Endothelial cell of umbilical vein (primary cell): ENCODE measurements around the gene SIGMAR1. TPM values are rescaled to one million over a fixed set of nuclear protein-coding genes. Genes with fewer than 3 reads are reported as not detected.

Source experiments
- BruUV-seq: library from RNA; stranded (reverse); fragments of 400-500 nt; replicated peaks from 2 replicates; lab custom pipeline; 2021; lab: Mats Ljungman, UMichigan
- CTCF ChIA-PET: fragments of 300-600, 350-600 bp; sonication (Branson Sonifier 250); formaldehyde crosslinking; loops from one replicate; lab custom pipeline; 2021; ENCODE audit warnings: antibody characterized with exemption, inconsistent platforms; lab: Charles Lee
- POLR2A ChIA-PET: fragments of 300-600, 350-600 bp; sonication (Branson Sonifier 250); formaldehyde crosslinking; loops from one replicate; lab custom pipeline; 2021; ENCODE audit warnings: antibody characterized with exemption, inconsistent platforms; lab: Charles Lee
- DNase-seq: peaks from one replicate; pipeline ENCODE4 v3.0.0-alpha.2; 2011; ENCODE audit warnings: low read depth, low spot score
- FAIRE-seq: peaks from 2 replicates; lab custom pipeline; 2011; peaks lifted over from hg19 to GRCh38; lab: Jason Lieb, UNC
- H2AFZ ChIP-seq: 2 replicates; pipeline ENCODE4 v1.6.0; 2012; ENCODE audit warnings: low read depth, low read length, control low read depth, inconsistent platforms
- H3K27ac ChIP-seq: 2 replicates; pipeline ENCODE4 v1.5.1; 2011; ENCODE audit warnings: low read depth, mild to moderate bottlenecking, control low read depth, low read length, moderate library complexity; ENCODE audit not compliant: insufficient read depth
- H3K27me3 ChIP-seq, 2 experiments: 2 replicates each; pipeline versions ENCODE4 v1.6.0 to v1.6.1; 2011; ENCODE audit warnings: low read length in 2 of 2, mixed read lengths in 1 of 2; ENCODE audit not compliant: control insufficient read depth in 2 of 2, insufficient read depth in 2 of 2
- H3K36me3 ChIP-seq, 2 experiments: 2 replicates in 1 of 2; 3 replicates in 1 of 2; pipeline ENCODE4 v1.5.1; 2011; ENCODE audit warnings: low read length in 2 of 2, mild to moderate bottlenecking in 1 of 2, moderate library complexity in 1 of 2; ENCODE audit not compliant: control insufficient read depth in 2 of 2, insufficient read depth in 2 of 2; ENCODE audit errors: extremely low read depth in 1 of 2
- H3K4me1 ChIP-seq: 3 replicates; pipeline ENCODE4 v1.5.1; 2011; ENCODE audit warnings: mild to moderate bottlenecking, low read length; ENCODE audit not compliant: control insufficient read depth, insufficient read depth; ENCODE audit errors: extremely low read depth
- H3K4me2 ChIP-seq: 2 replicates; pipeline ENCODE4 v1.6.1; 2011; ENCODE audit warnings: low read length, control low read depth, mixed read lengths; ENCODE audit not compliant: insufficient read depth
- H3K4me3 ChIP-seq, 3 experiments: fragments of 200-600 bp in 1 of 3; sonication (generic), shearing (Covaris generic) in 1 of 3; replicated peaks in 1 of 3; 2 replicates each; pipeline ENCODE4 v1.5.1; 2011 to 2016; ENCODE audit warnings: control low read depth in 3 of 3, low read length in 3 of 3, mild to moderate bottlenecking in 2 of 3, inconsistent platforms in 1 of 3, low read depth in 1 of 3, moderate library complexity in 1 of 3; ENCODE audit not compliant: insufficient read depth in 1 of 3
- H3K79me2 ChIP-seq: 2 replicates; pipeline ENCODE4 v1.6.0; 2012; ENCODE audit warnings: low read length, inconsistent platforms; ENCODE audit not compliant: control insufficient read depth, insufficient read depth
- H3K9ac ChIP-seq: replicated peaks from 2 replicates; pipeline ENCODE3; 2011; ENCODE audit warnings: low read length, control low read depth; ENCODE audit not compliant: insufficient read depth; ENCODE audit errors: extremely low read depth
- H3K9me1 ChIP-seq: replicated peaks from 3 replicates; pipeline ENCODE4 v1.6.0; 2011; ENCODE audit warnings: mild to moderate bottlenecking, low read length; ENCODE audit not compliant: control insufficient read depth, insufficient read depth; ENCODE audit errors: extremely low read depth
- H3K9me3 ChIP-seq: replicated peaks from 2 replicates; pipeline ENCODE4 v1.5.1; 2012; ENCODE audit warnings: low read length, inconsistent platforms; ENCODE audit not compliant: control insufficient read depth, insufficient read depth
- H4K20me1 ChIP-seq: replicated peaks from 2 replicates; pipeline ENCODE3; 2011; ENCODE audit warnings: mild to moderate bottlenecking, low read length; ENCODE audit not compliant: control insufficient read depth, insufficient read depth; ENCODE audit errors: extremely low read depth
- EZH2 ChIP-seq: IDR thresholded peaks from 2 replicates; pipeline ENCODE4 v1.6.1; 2012; ENCODE audit warnings: borderline replicate concordance, low read depth, mild to moderate bottlenecking, moderate library complexity, low read length, inconsistent platforms; ENCODE audit not compliant: severe bottlenecking
- MYC ChIP-seq: IDR thresholded peaks from one replicate; pipeline ENCODE4 v1.6.1; 2011; ENCODE audit warnings: mild to moderate bottlenecking, low read depth, low read length
- POLR2AphosphoS5 ChIP-seq: IDR thresholded peaks from 2 replicates; pipeline ENCODE4 v1.6.1; 2012; ENCODE audit warnings: low read depth, mild to moderate bottlenecking, control low read depth, low read length, moderate library complexity; ENCODE audit not compliant: insufficient read depth
- dilution Hi-C: fragments of 300-500 bp; cut with MboI; formaldehyde crosslinking; loops from one replicate; pipeline ENCODE4 v1.15.0; 2019; ENCODE audit warnings: low sequenced_read_pairs; ENCODE audit not compliant: extremely low pct_ligation_motif_present
- intact Hi-C: fragments of 100-400 bp; cut with micrococcal nuclease; formaldehyde crosslinking; loops from one replicate; pipeline ENCODE4 v1.10.0; 2022
- polyA plus RNA-seq, 4 experiments: library from polyadenylated mRNA; depleted of rRNA in 3 of 4; stranded (reverse) in 3 of 4; unstranded in 1 of 4; fragments of >200 nt; gene quantifications; 2 replicates each; pipeline versions ENCODE4 v1.2.1 to v1.2.3, GENCODE V29; 2011 to 2012; ENCODE audit warnings: missing spikeins in 1 of 4
- total RNA-seq: library from RNA; stranded (reverse); gene quantifications from 2 replicates; pipeline ENCODE4 v1.2.3, GENCODE V29; 2021
- TF ChIP-seq, protein P1 (sequence below), 2 donors: IDR thresholded peaks; 1 replicate in 1 of 2; 2 replicates in 1 of 2; pipeline ENCODE4 v1.5.1; 2011; ENCODE audit warnings: low read length in 2 of 2, mild to moderate bottlenecking in 2 of 2, moderate library complexity in 2 of 2, control low read depth in 1 of 2, inconsistent platforms in 1 of 2, low read depth in 1 of 2; ENCODE audit not compliant: insufficient read depth in 1 of 2; ENCODE audit errors: extremely low read depth in 1 of 2

SIGMAR1 gene
- total and polyA plus RNA-seq, 2 donors (not counting 3 experiments of a cell fraction or from before 2014, with no cell fraction given), result 78.4 to 81.2 TPM

DNA sequence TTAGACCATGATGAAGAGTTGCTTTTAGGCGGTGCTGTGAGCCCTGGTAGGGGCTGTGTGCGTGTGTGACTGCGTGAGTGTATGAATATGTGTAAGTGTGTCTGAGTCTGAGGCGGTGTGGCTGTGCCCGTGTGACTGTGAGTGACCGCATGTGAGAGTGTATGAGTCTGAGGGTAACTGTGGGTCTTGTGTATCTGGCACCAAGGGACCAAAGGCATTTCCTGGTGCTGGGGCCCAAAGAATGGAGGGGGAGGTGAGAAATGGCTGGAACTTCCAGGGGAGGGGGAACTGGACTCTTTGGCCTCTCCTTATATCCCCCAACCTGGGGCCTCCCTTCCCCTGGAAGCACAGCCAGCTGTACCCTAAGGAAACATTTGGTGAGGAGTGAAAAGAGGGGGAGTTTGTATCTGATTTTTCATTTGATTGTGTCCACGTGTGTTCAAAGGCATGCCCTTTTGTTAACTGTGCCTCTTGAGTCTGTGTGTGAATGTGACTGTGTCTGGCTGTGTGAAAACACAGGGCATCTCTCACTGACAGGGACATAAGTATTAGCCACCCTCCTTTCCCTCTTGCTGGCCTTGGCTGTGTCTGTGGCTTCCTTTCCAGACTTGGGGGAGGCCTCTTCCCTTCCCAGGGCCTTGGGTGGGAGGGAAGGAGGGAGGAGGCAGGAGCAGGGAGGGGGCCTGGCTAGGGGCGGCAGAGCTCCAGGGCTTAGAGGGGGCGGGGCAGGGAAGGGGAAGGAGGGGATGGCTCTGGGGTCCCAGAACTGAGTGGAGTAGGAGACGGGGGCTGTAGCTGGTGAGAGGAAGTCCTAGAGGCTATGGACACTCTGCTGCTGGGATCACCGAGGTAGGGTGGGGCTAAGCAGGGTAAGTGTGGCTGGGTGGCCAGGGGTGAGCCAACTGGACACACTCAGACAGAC lies 15.8 kb upstream of the SIGMAR1 start:
- peak overlapping the region; percentile 44 for H3K4me2 ChIP-seq
- H3K4me1 ChIP-seq, result peaks cover 23% of the 10 kb centered on the region
- intact Hi-C loops (no loop called here), dilution Hi-C loops (no loop called here)
- peak overlapping the region; percentile 10 for H2AFZ ChIP-seq
- H3K4me3 ChIP-seq, result no peak overlapping the region
- no peak overlapping the region for H3K27ac ChIP-seq
- POLR2A ChIA-PET, result no interaction called here
- H3K9ac ChIP-seq, result no peak overlapping the region
- H3K9me3 ChIP-seq, result no peaks in the 10 kb centered on the region
- no peaks in the 10 kb centered on the region for H3K79me2 ChIP-seq
- no TSS peak for BruUV-seq
- peak; percentile 61 for FAIRE-seq
- no peaks in the 10 kb centered on the region for H4K20me1 ChIP-seq
- peak; percentile 32 for DNase-seq
- TF ChIP-seq, protein P1, sequence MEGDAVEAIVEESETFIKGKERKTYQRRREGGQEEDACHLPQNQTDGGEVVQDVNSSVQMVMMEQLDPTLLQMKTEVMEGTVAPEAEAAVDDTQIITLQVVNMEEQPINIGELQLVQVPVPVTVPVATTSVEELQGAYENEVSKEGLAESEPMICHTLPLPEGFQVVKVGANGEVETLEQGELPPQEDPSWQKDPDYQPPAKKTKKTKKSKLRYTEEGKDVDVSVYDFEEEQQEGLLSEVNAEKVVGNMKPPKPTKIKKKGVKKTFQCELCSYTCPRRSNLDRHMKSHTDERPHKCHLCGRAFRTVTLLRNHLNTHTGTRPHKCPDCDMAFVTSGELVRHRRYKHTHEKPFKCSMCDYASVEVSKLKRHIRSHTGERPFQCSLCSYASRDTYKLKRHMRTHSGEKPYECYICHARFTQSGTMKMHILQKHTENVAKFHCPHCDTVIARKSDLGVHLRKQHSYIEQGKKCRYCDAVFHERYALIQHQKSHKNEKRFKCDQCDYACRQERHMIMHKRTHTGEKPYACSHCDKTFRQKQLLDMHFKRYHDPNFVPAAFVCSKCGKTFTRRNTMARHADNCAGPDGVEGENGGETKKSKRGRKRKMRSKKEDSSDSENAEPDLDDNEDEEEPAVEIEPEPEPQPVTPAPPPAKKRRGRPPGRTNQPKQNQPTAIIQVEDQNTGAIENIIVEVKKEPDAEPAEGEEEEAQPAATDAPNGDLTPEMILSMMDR (IDR thresholded peaks at IDR 0.05; ENCODE audit: extremely low read depth in 1 of 2, insufficient read depth in 1 of 2, low read depth in 1 of 2, low read length in 2 of 2), result no peak
- TF ChIP-seq MYC (no peak), POLR2AphosphoS5 (no peak), EZH2 (no peak)
- H3K36me3 ChIP-seq, result peaks cover 0 to 12% of the 10 kb centered on the region in 2 experiments
- no peaks in the 10 kb centered on the region for H3K27me3 ChIP-seq
- H3K9me1 ChIP-seq, result no peaks in the 10 kb centered on the region
- CTCF ChIA-PET, result interaction anchor here (2.2 kb wide), 1 partner anchor 11 kb away, joined by 7 read pairs; no protein-coding TSS in a partner anchor
